Peyer's patch (tissue), 4 donors: Measurements from ENCODE around the gene TMEM107.
A peak's percentile ranks its signal among the peaks of the same experiment; 100 is the strongest.

Experiments used
- POLR2A ChIP-seq, 2 donors: fragments of 450-650 bp; IDR thresholded peaks; one replicate each; pipeline ENCODE4 v1.5.1; 2017; ENCODE audit warnings: antibody characterized with exemption in 2 of 2, mild to moderate bottlenecking in 2 of 2, moderate library complexity in 2 of 2
- TF ChIP-seq, protein P1 (sequence below), 6 experiments: fragments of 450-650 bp in 4 of 6; fragments of 200-600 bp in 2 of 6; sonication (generic) in 1 of 6; IDR thresholded peaks; one replicate each; pipeline ENCODE4 v1.5.1; 2017 to 2019; ENCODE audit warnings: antibody characterized with exemption in 6 of 6, mild to moderate bottlenecking in 3 of 6, moderate library complexity in 1 of 6

DNA sequence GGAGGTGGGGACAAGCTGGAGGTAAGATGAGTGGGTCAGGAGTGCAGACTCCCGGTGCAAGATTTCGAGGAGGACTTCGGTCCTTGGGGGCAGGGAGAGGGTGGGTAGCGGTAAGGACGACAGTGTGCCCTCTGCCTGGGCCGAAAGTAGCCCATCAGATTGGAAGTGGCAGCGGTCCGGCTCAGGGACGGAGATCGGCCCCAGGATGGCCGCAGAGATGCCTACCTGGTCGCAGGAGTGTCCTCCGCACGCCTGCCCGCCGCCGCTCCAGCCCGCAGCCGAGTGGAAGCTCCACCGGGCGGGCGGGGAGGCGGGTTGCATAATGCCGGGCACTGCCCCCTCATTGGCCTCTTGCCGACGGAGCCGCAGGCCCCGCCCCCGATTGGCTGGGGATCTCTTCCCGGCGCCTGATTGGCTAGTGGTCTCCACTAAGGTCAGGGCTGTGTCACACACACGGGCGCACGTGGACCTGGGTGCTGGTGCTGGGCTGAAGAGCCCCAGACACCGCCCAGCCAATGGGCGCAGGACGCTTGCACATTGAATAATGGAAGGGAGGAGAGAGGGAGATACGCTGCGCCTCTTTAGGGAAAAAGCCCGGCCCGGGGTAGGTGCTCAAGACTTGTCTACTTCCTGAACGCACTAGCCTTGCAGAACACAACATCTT, 23.9 kb downstream of the TMEM107 start, which contains the start of gene PER1:
- TF ChIP-seq, protein P1, sequence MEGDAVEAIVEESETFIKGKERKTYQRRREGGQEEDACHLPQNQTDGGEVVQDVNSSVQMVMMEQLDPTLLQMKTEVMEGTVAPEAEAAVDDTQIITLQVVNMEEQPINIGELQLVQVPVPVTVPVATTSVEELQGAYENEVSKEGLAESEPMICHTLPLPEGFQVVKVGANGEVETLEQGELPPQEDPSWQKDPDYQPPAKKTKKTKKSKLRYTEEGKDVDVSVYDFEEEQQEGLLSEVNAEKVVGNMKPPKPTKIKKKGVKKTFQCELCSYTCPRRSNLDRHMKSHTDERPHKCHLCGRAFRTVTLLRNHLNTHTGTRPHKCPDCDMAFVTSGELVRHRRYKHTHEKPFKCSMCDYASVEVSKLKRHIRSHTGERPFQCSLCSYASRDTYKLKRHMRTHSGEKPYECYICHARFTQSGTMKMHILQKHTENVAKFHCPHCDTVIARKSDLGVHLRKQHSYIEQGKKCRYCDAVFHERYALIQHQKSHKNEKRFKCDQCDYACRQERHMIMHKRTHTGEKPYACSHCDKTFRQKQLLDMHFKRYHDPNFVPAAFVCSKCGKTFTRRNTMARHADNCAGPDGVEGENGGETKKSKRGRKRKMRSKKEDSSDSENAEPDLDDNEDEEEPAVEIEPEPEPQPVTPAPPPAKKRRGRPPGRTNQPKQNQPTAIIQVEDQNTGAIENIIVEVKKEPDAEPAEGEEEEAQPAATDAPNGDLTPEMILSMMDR (IDR thresholded peaks at IDR 0.05): peak in 1 of 6 experiments; percentile 19
- TF ChIP-seq POLR2A (IDR thresholded peaks at IDR 0.05): peak; percentile 89 to 96
